Stimulated activated CD4-positive, alpha-beta T cell treated with anti-CD3 and anti-CD28 coated beads, Interleukin-12 subunit alpha, Interleukin-12 subunit beta, amount 100 ng/mL, for 48 hours (primary cell): ENCODE results near the gene F12.
"Not testable (repeated sequence)": the region's sequence is repeated elsewhere in the genome, so short reads cannot be mapped to it uniquely, and the experiment has no call there.

Source experiments
- DNase-seq, 3 donors: peaks; one replicate each; pipeline ENCODE4 v3.0.0-alpha.2; 2020; ENCODE audit warnings: low read depth in 2 of 3, low spot score in 1 of 3

Gene F12

DNA sequence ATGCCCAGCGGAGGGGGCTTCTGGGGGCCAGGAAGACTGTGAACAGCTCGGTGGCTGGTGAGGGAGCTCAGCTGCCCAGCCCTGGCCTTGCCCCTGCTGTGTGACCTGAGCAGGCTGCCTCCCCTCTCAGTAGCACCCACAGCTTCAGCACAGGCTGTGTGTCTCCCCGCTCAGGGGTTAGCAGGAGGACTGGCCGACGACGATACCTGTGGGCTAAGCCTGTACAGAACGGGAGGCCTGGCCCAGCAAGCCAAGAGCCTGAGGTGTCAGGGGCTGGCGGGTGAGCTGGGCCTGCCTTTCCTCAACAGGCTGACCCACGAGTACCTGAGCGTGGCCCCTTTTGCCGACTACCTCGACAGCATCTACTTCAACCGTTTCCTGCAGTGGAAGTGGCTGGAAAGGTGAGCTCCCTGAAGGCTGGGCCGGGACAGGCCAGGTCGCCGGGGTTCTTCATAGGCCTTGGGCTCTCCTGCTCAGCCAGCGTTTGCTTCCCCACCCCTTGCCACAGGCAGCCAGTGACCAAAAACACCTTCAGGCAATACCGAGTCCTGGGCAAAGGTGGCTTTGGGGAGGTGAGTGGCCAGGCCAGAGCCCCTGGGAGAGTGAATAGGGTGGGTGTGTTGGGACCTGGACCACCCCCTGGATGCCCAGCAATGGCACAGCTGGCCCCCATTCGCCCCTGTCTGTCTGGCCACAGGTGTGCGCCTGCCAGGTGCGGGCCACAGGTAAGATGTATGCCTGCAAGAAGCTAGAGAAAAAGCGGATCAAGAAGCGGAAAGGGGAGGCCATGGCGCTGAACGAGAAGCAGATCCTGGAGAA is 23.7 kb upstream of the F12 start:
- no peak for DNase-seq

DNA sequence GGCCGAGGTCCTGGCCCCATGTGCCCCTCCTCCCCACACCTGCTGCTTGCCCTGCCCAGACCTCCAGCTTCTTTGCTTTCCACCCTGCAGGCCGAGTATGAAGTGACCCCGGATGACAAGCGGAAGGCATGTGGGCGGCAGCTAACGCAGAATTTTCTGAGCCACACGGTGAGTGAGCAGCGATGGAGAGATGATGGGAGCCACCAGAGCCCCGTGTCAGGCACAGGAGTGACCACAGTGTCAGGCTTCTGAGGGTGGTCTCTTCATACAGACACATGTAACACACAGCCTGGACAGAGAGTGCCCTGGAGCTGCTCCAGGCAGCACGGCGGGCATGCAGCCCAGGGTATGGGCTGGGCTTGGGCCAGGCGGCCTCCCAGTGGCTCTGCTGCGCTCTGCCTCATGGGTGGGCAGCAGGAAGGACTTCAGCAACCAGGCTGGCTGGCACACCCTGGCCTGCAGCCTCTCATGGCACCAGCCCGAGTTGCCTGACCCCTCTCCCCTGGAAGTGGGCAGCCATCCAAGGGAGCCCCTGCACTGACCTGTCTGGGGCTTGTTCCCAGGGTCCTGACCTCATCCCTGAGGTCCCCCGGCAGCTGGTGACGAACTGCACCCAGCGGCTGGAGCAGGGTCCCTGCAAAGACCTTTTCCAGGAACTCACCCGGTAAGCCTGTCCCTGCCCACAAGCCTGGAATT is 22.9 kb upstream of the F12 start:
- DNase-seq = peak in 1 of 3 donors; percentile 57

DNA sequence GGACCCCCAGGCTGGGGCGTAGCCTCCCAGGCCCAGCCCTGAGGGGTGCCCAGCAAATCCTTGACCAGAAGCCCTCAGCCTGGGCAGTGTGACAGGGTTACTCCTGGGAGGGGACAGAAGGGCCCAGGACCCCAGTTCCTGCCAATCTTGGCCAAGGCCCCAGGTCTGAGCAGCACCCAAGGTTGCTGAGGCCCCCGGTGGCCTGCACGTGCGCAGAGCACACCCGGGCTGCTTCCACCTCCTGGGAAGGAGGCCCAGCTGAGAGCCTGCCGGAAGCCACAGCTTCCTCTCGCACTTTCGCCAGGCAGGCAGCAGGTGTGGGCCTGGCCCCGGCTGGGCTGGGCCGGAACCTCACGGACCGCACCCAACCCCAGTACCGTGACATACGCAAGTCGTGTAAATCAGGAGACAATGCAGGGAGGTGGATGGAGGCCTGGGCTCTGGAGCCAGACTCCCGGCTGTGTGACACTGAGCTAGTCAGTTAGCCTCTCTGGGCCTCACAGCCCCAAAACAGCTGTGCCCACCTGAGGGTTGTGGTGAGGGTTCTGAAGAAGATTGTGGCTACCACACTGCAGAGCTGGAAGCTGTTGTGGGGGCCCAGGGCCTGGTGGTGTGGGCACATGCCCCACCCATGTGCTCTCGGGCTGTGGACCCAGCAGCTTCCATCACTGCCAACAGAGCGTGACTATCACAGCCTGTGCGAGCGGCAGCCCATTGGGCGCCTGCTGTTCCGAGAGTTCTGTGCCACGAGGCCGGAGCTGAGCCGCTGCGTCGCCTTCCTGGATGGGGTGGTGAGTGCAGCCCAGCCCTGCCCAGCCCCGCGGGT is 22.2 kb upstream of the F12 start:
- peak; percentile 46 to 75 (median 63) for DNase-seq

DNA sequence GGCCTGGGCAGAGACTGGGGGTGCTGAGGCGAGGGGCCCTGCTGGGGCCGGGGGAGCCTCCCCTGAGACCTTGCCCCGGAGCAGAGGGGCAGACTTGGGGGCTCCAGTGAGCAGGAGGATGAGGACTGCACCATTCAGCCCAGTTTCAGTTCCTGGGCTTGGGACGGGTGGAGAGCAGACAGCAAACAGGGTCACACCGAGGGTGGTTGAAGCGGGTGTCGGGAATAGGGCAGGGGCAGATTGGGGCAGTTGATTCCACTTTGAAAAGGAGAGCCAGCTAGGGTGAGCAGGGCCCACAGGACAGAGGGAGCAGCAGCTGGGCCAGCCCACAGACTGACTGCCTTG is 21.6 kb upstream of the F12 start:
- no peak for DNase-seq

DNA sequence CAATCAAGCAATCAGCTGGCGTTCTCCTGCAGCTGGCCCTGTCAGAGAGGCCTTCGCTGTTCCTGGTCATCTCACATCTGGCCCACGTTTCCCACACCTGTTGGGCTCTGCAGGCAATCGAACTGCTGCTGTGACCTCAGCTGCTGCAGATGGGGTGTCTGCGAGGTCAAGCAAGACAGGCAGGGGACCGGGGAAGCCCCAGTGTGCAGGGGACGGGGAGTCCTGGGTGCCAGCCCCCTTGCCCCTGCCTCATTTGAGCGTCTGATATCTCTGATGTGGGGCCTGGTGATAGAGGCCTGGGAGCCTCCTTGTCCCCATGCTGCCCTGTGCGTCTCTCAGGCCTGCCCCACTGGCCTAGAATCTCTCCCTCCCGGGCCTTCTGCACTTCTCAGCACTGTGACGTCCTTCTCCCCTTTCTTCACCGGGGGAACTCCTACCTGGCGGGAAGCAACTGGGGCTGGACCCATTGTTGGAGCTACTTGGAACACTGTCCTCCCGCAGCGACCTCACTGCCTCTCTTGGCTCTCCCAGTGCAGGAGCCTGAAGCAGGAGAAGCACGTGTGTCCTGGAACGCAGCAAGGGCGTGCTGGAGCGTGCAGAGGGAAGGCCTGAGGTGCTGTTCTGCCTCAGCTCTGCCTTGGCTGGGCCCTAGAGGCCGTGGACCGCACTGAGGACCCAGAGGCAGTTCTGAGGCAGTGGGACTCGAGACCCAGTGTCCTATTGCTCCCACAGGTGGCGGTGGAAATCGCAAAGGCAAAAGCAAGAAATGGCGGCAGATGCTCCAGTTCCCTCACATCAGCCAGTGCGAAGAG is 21.0 kb upstream of the F12 start:
- no peak for DNase-seq

DNA sequence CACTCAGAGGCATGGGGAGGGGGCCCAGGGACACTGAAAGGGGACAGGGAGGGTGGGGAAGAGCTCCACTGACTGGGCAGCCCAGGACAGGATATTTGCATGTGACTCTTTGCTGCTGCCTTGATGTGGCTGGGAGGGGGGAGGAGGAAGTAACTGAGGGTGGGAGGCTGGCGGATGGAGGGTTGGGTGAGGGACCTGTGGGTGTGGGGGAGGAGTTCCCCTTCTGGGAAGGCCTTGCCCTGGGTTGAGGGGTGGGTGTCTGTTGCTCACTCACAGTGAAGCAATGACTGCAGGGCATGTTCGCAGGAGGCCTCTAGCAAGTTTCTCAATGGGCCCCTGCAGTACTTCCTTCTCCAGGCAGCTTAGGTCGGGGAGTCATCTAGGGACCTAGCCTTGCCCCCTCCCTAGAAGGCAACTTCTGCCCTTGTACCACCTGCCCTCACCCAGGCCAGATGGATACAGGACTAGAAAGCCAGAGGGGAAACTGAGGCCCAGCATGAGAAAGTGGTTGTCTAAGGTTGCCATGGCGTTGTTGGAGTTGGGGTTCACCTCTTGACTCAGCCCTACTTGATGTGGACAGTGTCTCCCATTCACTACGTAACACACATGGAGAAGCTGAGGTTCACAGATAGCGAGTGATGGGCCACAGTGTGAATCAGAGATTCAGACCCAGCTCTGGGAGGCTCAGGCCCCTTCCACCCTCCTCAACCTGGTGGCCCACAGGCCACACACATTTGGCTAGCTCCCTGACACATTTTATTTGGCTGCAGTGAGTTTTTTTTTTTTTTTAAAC is 20.1 kb upstream of the F12 start:
- DNase-seq = peak; percentile 85 to 87 (median 85)

DNA sequence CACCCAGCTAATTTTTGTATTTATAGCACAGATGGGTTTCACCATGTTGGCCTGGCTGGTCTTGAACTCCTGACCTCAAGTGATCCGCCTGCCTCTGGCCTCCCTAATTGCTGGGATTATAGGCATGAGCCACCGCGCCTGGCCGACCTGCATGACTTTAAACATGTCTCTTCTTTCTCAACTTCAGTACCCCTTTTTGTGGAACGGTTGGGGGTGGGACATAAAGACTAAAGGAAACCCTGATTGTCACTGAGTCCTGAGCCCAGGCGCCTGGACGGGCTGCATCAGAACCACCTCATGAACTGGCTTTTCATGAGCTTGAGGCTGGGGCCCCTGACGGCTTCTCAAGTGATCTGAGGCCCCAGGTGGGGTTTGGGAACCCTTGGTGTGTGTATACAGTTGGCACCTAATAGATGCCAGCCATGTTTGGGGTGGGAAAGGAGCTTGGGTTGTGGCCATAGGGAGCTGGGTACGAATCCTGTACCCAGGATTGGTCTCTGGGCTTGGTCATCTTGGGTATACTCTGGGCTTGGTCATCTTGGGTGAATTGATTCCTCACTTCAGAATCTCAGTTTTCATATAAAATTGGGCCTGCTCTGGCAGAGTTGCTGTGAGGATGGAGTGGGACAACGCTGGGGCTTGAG is 19.3 kb upstream of the F12 start:
- no peak for DNase-seq

DNA sequence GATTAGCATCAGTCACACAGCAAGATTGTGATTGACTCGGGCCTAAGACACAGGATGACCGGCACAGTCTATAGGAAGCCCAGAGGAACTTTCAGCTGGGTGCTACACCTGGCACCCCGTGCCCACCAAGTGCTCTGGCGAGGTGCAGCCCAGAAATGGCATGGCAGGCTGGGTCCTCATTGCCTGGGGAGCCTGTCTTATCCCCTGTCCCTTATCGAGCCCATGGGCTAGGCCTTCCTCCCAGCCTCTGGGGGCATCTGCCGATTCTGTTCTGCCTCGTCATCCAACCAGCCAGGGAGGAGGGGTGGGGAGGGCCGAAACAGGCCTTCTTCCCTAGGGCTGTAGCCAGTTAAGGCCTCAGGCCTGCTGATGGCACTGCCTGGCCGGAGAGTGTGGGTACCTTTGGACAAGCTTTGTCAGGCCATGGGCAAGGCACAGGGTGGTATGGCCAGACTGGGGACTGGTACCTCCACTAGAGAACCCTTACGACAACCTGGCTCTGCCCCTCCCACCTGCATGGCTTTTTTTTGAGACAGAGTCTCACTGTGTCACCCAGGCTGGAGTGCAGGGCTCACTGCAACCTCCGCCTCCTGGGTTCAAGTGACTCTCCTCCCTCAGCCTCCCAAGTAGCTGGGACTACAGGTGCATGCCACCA is 18.7 kb upstream of the F12 start:
- DNase-seq = peak in 2 of 3 donors; percentile 30 to 47

DNA sequence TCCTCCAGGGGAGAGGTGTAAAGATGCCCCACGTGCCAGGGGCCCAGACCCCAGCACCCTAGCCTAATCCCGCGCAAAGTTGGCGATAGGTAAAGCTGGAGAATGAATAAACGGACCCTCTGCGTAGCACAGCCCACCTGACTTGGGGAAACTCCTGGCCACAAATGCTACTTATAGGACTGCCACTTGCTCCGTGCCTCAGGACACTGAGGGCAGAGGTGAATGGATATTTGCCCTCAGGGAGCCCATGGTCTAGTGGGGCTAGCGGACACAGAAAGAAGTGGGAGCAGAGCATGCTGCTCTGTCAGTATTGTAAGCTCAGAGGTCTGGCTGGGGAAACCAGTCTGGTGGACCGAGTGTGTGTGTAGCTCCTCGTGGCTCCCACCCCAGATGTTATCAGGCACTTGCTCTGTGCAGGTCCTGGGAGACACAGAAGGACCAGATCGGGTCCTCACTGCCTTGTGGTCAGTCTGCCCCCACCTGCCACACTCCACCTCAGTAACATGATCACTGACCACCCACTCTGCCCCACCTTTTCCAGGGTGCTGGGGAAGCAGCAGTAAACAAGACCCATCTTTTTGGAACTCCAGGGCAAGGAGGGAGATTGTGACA is 18.0 kb upstream of the F12 start:
- DNase-seq = no peak

DNA sequence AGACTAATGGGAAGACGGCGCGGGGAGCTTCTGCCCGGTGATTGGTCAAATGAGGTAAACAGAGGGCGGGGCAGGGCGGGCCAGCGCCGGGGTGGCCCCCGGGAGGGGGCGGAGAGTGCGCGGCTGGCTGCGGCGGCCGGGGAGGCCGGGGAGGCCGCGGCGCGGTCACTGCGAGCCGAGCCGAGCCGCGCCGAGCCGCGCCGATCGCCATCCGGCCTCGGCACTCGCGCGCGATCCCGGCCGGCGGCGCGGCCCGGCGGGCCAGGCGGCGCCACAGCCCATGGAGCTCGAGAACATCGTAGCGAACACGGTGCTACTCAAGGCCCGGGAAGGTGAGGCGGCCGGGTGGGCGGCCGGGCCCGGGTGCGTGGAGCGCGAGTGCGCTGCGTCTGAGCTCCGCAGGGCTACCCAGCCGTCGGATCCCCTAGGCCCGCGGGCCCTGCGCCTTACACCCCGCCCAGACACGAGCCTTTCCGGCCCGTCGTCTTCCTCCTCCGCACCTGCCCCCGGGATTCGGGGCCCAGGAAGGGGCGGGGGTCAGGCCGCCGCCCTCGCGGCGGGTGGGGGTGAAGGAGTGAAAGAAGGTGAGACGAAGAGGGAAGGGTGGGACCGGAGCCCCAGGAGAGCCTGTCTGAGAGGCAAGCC is 17.3 kb upstream of the F12 start, which contains the start of gene GRK6:
Gene GRK6 (plus strand): TSS at position 111 of the 645 bp plus-strand sequence. CDS start 170 bp downstream, at position 281.
- peak in 1 of 3 donors; percentile 55 for DNase-seq

DNA sequence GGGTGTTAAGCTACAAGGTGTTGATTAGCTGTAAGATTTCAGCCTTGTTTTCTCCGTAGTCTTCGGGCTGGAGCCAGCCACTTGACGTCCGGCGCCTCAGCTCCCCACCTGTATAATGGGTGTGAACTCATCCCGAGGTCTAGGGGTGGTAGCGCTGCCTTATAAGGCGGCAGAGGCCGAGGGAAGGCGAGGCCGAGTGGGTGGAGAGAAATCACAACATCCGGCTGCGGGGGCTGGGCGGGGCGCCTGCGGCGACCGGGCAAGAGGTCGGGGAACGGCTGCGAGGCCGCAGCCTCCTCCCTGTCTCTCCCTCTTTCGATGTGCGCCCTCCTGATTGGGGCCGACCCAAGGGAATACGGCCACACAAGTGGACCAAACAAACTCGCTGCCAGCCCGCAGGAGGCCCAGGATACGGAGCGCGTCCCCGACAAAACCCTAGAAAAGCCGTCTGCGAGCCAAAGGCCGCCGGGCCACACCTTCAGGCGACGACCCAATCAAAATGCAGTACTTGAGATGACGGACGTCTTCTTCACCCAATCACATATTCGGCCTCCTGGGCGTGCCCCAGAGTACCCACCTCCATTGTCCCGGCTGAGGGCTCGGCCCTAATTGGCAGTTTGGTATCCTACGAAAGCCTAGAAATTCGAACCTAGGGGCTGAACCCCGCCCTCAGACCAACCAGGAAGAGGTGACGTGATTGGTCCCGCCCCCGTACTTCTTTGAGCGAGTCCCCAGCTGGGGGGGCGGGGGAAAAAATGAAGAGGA is 16.6 kb upstream of the F12 start:
- DNase-seq = peak; percentile 98 to 100 (median 99)

DNA sequence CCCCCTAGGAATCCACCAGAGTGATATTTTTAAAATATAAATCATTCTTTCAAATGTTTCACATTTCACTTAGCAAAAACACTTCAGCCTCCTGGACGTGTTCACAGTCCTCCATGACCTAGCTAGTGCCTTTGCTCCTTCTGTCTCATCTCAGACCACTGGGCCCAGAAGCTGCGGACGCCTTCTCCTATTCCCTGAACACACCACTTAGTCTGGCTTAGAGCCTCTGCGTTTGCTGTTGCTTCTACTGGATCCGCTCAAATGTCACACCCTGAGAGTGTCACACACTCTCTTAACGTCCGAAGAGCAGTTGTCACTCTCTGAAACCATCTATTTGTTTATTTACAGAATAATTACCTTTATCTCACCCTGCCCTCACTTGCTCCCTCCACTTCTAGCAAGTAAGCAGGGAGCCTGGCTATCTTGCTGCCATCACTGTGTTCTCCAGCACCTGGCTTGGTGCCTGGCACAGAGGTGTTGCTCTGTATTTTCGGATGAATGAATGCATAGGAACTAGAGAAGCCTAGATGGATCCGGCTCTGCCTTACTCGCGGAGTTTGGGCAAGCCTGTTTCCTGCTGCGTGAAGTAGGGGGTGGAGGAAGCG is 15.9 kb upstream of the F12 start:
- no peak for DNase-seq

DNA sequence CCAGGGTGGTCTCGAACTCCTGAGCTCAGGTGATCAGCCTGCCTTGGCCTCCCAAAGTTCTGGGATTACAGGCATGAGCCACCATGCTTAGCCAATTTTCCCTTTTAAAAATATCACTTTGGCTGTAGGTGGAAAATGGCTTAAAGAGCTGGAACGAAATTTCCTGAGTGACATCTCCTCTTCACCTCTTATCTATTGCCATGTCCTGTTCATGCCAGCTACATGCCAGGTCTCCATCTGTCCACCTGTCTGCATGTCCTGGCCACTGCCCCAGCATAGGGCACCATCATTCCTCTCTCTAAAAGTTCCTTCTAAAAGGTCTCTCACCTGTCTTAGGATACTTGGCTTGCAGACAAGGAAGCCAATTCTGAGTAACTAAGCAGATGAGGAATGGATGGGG is 14.3 kb upstream of the F12 start:
- no peak for DNase-seq

DNA sequence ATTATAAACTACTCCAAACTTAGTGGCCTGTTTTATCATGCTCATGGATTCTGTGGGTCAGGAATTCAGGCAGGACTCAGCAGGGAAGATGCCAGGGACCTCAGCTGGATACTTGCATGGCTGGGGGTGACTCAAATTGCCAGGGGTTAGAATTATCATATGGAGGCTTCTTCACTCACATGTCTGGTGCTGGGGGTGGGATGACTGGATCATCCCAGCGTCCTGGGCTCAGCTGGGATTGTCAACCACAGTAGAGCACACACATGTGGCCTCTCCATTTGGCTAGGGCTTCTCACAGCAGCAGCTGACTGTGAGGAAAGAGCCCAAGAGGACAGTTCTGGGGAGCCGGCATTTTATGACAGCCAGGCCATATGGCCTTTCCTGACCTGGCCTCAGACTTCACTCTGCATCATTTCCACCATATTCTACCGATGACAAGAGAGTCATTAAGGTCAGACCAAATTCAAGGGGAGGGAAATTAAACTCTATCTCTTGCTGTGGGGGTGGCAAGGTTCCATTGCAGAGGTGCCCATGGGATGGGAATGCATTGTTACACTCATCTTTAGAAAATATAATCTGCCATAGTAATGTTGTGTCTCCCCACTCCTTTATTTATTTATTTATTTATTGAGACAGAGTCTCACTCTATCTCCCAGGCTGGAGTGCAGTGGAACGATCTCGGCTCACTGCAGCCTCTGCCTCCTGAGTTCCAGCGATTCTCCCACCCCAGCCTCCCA is 11.9 kb upstream of the F12 start:
- no peak for DNase-seq

DNA sequence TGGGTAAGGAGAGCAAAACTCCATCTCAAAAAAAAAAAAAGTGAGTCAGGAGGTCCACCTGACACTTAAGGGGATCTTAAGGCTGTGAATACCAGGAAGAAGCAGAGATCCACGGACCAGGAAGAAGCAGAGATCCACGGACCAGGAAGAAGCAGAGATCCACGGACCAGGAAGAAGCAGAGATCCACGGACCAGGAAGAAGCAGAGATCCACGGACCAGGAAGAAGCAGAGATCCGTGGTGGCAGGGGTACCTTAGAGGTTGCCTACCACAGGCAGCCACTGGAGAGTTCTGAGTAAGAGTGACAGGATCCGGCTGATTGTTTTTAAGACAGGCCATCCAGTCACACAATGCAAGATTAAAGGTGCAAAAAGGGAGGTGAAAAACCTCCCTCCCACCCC is 11.1 kb upstream of the F12 start:
- DNase-seq = not testable (repeated sequence)

DNA sequence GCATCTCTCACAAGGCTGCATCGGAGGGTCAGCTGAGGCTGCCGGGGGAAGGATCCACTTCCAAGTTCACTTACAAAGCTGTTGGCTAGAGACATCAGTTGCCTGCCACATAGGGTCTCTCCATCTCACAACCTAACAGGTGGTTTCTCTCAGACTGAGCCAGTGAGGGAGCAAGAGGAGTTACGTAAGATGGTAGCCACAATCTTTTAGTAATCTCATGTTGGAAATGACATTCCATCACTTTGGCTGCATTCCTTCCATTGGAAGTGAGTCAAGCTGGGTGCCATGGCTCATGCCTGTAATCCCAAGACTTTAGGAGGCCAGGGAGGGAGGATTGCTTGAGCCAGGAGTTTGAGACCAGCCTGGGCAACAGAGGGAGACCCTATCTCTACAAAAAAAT is 9.7 kb upstream of the F12 start:
- no peak for DNase-seq
